Kidney epithelial cell (primary cell): ENCODE results near the gene TSC22D4. TPM values are rescaled to one million over a fixed set of nuclear protein-coding genes. Genes with fewer than 3 reads are reported as not detected.

Source experiments
- DNase-seq: peaks from one replicate; pipeline ENCODE4 v3.0.0-alpha.2; 2010; ENCODE audit warnings: low read depth
- H3K27me3 ChIP-seq: 2 replicates; pipeline ENCODE4 v1.6.0; 2011; ENCODE audit warnings: low read length; ENCODE audit not compliant: control insufficient read depth, insufficient read depth
- H3K36me3 ChIP-seq: 2 replicates; pipeline ENCODE4 v1.5.1; 2011; ENCODE audit warnings: low read length; ENCODE audit not compliant: control insufficient read depth, insufficient read depth
- H3K4me3 ChIP-seq: 2 replicates; pipeline ENCODE4 v1.5.1; 2011; ENCODE audit warnings: low read depth, mild to moderate bottlenecking, control low read depth, low read length
- CTCF ChIP-seq: IDR thresholded peaks from 2 replicates; pipeline ENCODE4 v1.5.1; 2011; ENCODE audit warnings: mild to moderate bottlenecking, moderate library complexity, low read length, control low read depth, inconsistent platforms; ENCODE audit not compliant: insufficient read depth, poor library complexity, severe bottlenecking
- total RNA-seq: library from RNA; depleted of rRNA; stranded (reverse); fragments of >200 nt; gene quantifications from 2 replicates; pipeline ENCODE4 v1.2.3, GENCODE V29; 2015

The TSC22D4 gene
- total RNA-seq, 1 donor from 2014 or later: 41.6 TPM

- no peak for DNase-seq
- H3K27me3 ChIP-seq: no peaks in the 10 kb centered on the region
- no peaks in the 10 kb centered on the region for H3K36me3 ChIP-seq
- TF ChIP-seq CTCF: no peak
- H3K4me3 ChIP-seq: no peak overlapping the region
Observed at GRCh38 chr7:100517305-100517704, 38.3 kb upstream of the TSC22D4 start.

GRCh38 chr7:100516135-100516812, 37.3 kb upstream of the TSC22D4 start:
- Histone ChIP-seq H3K27me3 (no peaks in the 10 kb centered on the region), H3K36me3 (no peaks in the 10 kb centered on the region), H3K4me3 (no peak overlapping the region)
- DNase-seq: peak; percentile 31
- TF ChIP-seq CTCF: no peak

GRCh38 chr7:100515072-100515532, 36.1 kb upstream of the TSC22D4 start:
- no peak for DNase-seq
- no peak overlapping the region for H3K4me3 ChIP-seq
- H3K27me3 ChIP-seq: no peaks in the 10 kb centered on the region
- no peaks in the 10 kb centered on the region for H3K36me3 ChIP-seq
- TF ChIP-seq CTCF: no peak

GRCh38 chr7:100513212-100513810, 34.3 kb upstream of the TSC22D4 start:
- no peaks in the 10 kb centered on the region for H3K27me3 ChIP-seq
- no peak overlapping the region for H3K4me3 ChIP-seq
- no peak for DNase-seq
- no peak for TF ChIP-seq CTCF
- no peaks in the 10 kb centered on the region for H3K36me3 ChIP-seq

GRCh38 chr7:100510437-100511239, 31.6 kb upstream of the TSC22D4 start:
- no peak for DNase-seq
- no peak for TF ChIP-seq CTCF
- H3K27me3 ChIP-seq: no peaks in the 10 kb centered on the region
- H3K36me3 ChIP-seq: no peaks in the 10 kb centered on the region
- no peak overlapping the region for H3K4me3 ChIP-seq
